B cell (primary cell): Measurements from ENCODE around the gene RGL1. TPM values are rescaled to one million over a fixed set of nuclear protein-coding genes. Genes with fewer than 3 reads are reported as not detected.

ENCODE experiments used
- ATAC-seq: fragments of 200-7000 bp; cut with Tn5 transposase; one replicate; pipeline ENCODE4 v1.10.0; 2021; ENCODE audit warnings: low read depth, mild to moderate bottlenecking, moderate number of reproducible peaks, moderate library complexity
- CTCF ChIA-PET: fragments of 350-600 bp; sonication (Branson Sonifier 250); formaldehyde crosslinking; loops from one replicate; lab custom pipeline; 2021; ENCODE audit warnings: antibody characterized with exemption, inconsistent platforms; lab: Charles Lee
- POLR2A ChIA-PET: fragments of 350-600 bp; sonication (Branson Sonifier 250); formaldehyde crosslinking; loops from one replicate; lab custom pipeline; 2021; ENCODE audit warnings: antibody characterized with exemption; lab: Charles Lee
- DNase-seq: peaks from one replicate; pipeline ENCODE4 v3.0.0; 2013
- H2AFZ ChIP-seq: 2 replicates; pipeline ENCODE4 v1.6.1; 2012; ENCODE audit warnings: mild to moderate bottlenecking, low read depth, low read length; ENCODE audit not compliant: insufficient read depth, poor library complexity, severe bottlenecking
- H3K27ac ChIP-seq, 2 donors: 1 replicate in 1 of 2; 2 replicates in 1 of 2; pipeline ENCODE4 v1.5.1; 2012 to 2013; ENCODE audit warnings: low read length in 2 of 2, mild to moderate bottlenecking in 2 of 2, moderate library complexity in 1 of 2
- H3K27me3 ChIP-seq, 4 experiments: fragments of 200-600 bp in 1 of 4; sonication (generic) in 1 of 4; replicated peaks in 1 of 4; 1 replicate in 2 of 4; 2 replicates in 2 of 4; pipeline versions ENCODE4 v1.6.1 to v1.7.0; 2013 to 2016; ENCODE audit warnings: low read length in 3 of 4, mild to moderate bottlenecking in 2 of 4, mixed read lengths in 1 of 4, moderate library complexity in 1 of 4; ENCODE audit not compliant: insufficient read depth in 4 of 4, control insufficient read depth in 3 of 4; ENCODE audit errors: control extremely low read depth in 1 of 4
- H3K36me3 ChIP-seq, 2 experiments: replicated peaks in 1 of 2; 1 replicate in 1 of 2; 2 replicates in 1 of 2; pipeline versions ENCODE4 v1.6.1 to v1.7.1; 2013; ENCODE audit warnings: low read length in 1 of 2; ENCODE audit not compliant: insufficient read depth in 2 of 2, control insufficient read depth in 1 of 2; ENCODE audit errors: control extremely low read depth in 1 of 2, extremely low read depth in 1 of 2
- H3K4me1 ChIP-seq, 2 donors: fragments of 200-600 bp in 1 of 2; sonication (generic) in 1 of 2; 1 replicate in 1 of 2; 2 replicates in 1 of 2; pipeline versions ENCODE4 v1.5.1 to v1.6.1; 2013 to 2017; ENCODE audit warnings: low read length in 2 of 2; ENCODE audit not compliant: control insufficient read depth in 2 of 2, insufficient read depth in 2 of 2
- H3K4me2 ChIP-seq: replicated peaks from 2 replicates; pipeline ENCODE3; 2012; ENCODE audit warnings: mild to moderate bottlenecking, low read depth, low read length; ENCODE audit not compliant: poor library complexity, severe bottlenecking
- H3K4me3 ChIP-seq, 5 experiments: fragments of 200-600 bp in 1 of 5; sonication (generic) in 1 of 5; 1 replicate in 3 of 5; 2 replicates in 2 of 5; pipeline versions ENCODE4 v1.5.1 to v1.7.0; 2011 to 2016; ENCODE audit warnings: low read length in 4 of 5, mild to moderate bottlenecking in 4 of 5, low read depth in 2 of 5, control low read depth in 1 of 5, moderate library complexity in 1 of 5; ENCODE audit not compliant: insufficient read depth in 1 of 5; ENCODE audit errors: control extremely low read depth in 1 of 5, extremely low read depth in 1 of 5
- H3K79me2 ChIP-seq: fragments of 200-600 bp; sonication (generic); one replicate; pipeline ENCODE4 v1.6.0; 2016; ENCODE audit warnings: low read length; ENCODE audit not compliant: control insufficient read depth, insufficient read depth
- H3K9ac ChIP-seq: fragments of 200-600 bp; sonication (generic); 2 replicates; pipeline ENCODE4 v1.6.1; 2017; ENCODE audit warnings: mild to moderate bottlenecking, low read length, moderate library complexity
- H3K9me3 ChIP-seq, 3 donors: one replicate each; pipeline versions ENCODE4 v1.6.1 to v1.7.1; 2013; ENCODE audit warnings: low read length in 2 of 3; ENCODE audit not compliant: control insufficient read depth in 2 of 3, insufficient read depth in 1 of 3; ENCODE audit errors: control extremely low read depth in 1 of 3
- H4K20me1 ChIP-seq: 2 replicates; pipeline ENCODE4 v1.6.0; 2012; ENCODE audit warnings: mild to moderate bottlenecking, low read length; ENCODE audit not compliant: insufficient read depth, control insufficient read depth, poor library complexity, severe bottlenecking
- H3K27ac Mint-ChIP-seq: one replicate; pipeline ENCODE4 v1.8.0; 2021; ENCODE audit warnings: mixed read lengths
- H3K27me3 Mint-ChIP-seq: one replicate; pipeline ENCODE4 v1.8.0; 2021; ENCODE audit warnings: mixed read lengths
- H3K4me1 Mint-ChIP-seq: one replicate; pipeline ENCODE4 v1.8.0; 2021; ENCODE audit warnings: mixed read lengths
- H3K4me3 Mint-ChIP-seq: one replicate; pipeline ENCODE4 v1.8.0; 2021; ENCODE audit warnings: mixed read lengths
- H3K9me3 Mint-ChIP-seq: one replicate; pipeline ENCODE4 v1.8.0; 2022; ENCODE audit warnings: mixed read lengths; ENCODE audit not compliant: insufficient read depth
- EZH2 ChIP-seq: IDR thresholded peaks from 2 replicates; pipeline ENCODE4 v1.6.1; 2012; ENCODE audit warnings: borderline replicate concordance, low read depth, mild to moderate bottlenecking, moderate library complexity, low read length; ENCODE audit not compliant: insufficient read depth, poor library complexity, severe bottlenecking
- WGBS: methylation state at CpG from one replicate; pipeline ENCODE4 v1.1.5; 2013; ENCODE audit warnings: missing lambda C conversion rate; ENCODE audit not compliant: insufficient coverage; 5-methylcytosine and 5-hydroxymethylcytosine counted together
- intact Hi-C: fragments of 100-400 bp; cut with micrococcal nuclease; formaldehyde crosslinking; loops from one replicate; pipeline ENCODE4 v1.10.0; 2022
- polyA plus RNA-seq: library from polyadenylated mRNA; depleted of rRNA; stranded (reverse); fragments of >200 nt; gene quantifications from 2 replicates; pipeline ENCODE4 v1.2.3, GENCODE V29; 2012
- total RNA-seq, 2 donors: library from RNA; stranded (reverse); fragments of 120-200 nt in 1 of 2; gene quantifications; 1 replicate in 1 of 2; 2 replicates in 1 of 2; pipeline versions ENCODE4 v1.2.3 to v1.2.4, GENCODE V29; 2013 to 2022
- TF ChIP-seq, protein P1 (sequence below): fragments of 200-600 bp; IDR thresholded peaks from one replicate; pipeline ENCODE4 v1.8.0; 2022; ENCODE audit warnings: antibody characterized with exemption, mild to moderate bottlenecking

RGL1 gene
- total and polyA plus RNA-seq, 2 donors (not counting 1 experiment from before 2014, with no cell fraction given): 0.09 to 1.1 TPM

GRCh38 chr1:183814121-183814681 is 9.3 kb downstream of the RGL1 start:
- POLR2A ChIA-PET: no interaction called here
- ATAC-seq: no peak

DNA sequence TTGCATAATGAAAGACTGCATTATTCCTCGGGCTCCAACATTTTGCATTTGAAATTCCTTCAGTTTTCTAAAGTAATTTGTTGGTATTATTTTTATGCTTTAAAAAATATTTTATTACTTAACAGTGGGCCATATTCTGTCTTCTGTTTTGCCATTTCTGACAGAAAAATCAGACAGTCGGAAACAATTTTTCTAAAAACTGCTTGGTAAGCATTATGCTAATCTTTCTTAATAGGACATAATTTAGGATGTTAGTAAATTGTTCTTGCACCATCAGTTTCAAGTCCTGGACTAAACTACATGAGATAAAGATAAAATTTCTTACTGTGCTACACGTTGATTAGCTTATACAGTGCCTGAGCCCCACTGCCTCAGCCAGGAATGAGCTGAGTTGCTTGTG is 11.2 kb downstream of the RGL1 start:
- H3K27ac Mint-ChIP-seq: no peak overlapping the region
- no peaks in the 10 kb centered on the region for H3K9me3 Mint-ChIP-seq
- DNase-seq: no peak
- no peak overlapping the region for H3K4me2 ChIP-seq
- H4K20me1 ChIP-seq: no peaks in the 10 kb centered on the region
- no peak overlapping the region for H3K27ac ChIP-seq
- POLR2A ChIA-PET: no interaction called here
- no peak overlapping the region for H3K9ac ChIP-seq
- no peaks in the 10 kb centered on the region for H3K79me2 ChIP-seq
- peaks cover 12% of the 10 kb centered on the region for H3K27me3 Mint-ChIP-seq
- H3K9me3 ChIP-seq: no peaks in the 10 kb centered on the region
- no peaks in the 10 kb centered on the region for H3K27me3 ChIP-seq
- CTCF ChIA-PET: no interaction called here
- no peaks in the 10 kb centered on the region for H3K4me1 Mint-ChIP-seq
- no peak overlapping the region for H3K4me3 Mint-ChIP-seq
- no peaks in the 10 kb centered on the region for H3K4me1 ChIP-seq
- no peak overlapping the region for H3K4me3 ChIP-seq
- TF ChIP-seq, protein P1, sequence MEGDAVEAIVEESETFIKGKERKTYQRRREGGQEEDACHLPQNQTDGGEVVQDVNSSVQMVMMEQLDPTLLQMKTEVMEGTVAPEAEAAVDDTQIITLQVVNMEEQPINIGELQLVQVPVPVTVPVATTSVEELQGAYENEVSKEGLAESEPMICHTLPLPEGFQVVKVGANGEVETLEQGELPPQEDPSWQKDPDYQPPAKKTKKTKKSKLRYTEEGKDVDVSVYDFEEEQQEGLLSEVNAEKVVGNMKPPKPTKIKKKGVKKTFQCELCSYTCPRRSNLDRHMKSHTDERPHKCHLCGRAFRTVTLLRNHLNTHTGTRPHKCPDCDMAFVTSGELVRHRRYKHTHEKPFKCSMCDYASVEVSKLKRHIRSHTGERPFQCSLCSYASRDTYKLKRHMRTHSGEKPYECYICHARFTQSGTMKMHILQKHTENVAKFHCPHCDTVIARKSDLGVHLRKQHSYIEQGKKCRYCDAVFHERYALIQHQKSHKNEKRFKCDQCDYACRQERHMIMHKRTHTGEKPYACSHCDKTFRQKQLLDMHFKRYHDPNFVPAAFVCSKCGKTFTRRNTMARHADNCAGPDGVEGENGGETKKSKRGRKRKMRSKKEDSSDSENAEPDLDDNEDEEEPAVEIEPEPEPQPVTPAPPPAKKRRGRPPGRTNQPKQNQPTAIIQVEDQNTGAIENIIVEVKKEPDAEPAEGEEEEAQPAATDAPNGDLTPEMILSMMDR: no peak
- TF ChIP-seq EZH2: no peak
- intact Hi-C loops: no loop called here
- no CpG with 5 or more reads among the region's 3 CpGs for WGBS
- H3K36me3 ChIP-seq: no peaks in the 10 kb centered on the region
- no peak overlapping the region for H2AFZ ChIP-seq
- no peak for ATAC-seq

More at GRCh38 chr1:183814121-183814681, 9.3 kb downstream of the RGL1 start:
- Histone ChIP-seq H3K27me3 (no peaks in the 10 kb centered on the region), H2AFZ (no peak overlapping the region), H3K4me2 (no peak overlapping the region), H3K4me3 (no peak overlapping the region), H3K27ac (no peak overlapping the region), H3K4me1 (no peaks in the 10 kb centered on the region), H3K9ac (no peak overlapping the region), H4K20me1 (no peaks in the 10 kb centered on the region), H3K36me3 (no peaks in the 10 kb centered on the region), H3K79me2 (no peaks in the 10 kb centered on the region), H3K9me3 (no peaks in the 10 kb centered on the region)
- H3K4me3 Mint-ChIP-seq: no peak overlapping the region
- TF ChIP-seq, protein P1: no peak
- no peak for TF ChIP-seq EZH2
- H3K9me3 Mint-ChIP-seq: no peaks in the 10 kb centered on the region
- CTCF ChIA-PET: no interaction called here
- DNase-seq: no peak
- no CpG with 5 or more reads among the region's 1 CpG for WGBS
- H3K27ac Mint-ChIP-seq: no peak overlapping the region
- intact Hi-C loops: no loop called here
- H3K4me1 Mint-ChIP-seq: no peaks in the 10 kb centered on the region
- H3K27me3 Mint-ChIP-seq: peaks cover 15% of the 10 kb centered on the region
